Ishikawa (cell line): Measurements from ENCODE around the gene MUC5B.

Experiments used
- CEBPB ChIP-seq: IDR thresholded peaks from 2 replicates; pipeline ENCODE4 v1.6.1; 2012
- CREB1 ChIP-seq: IDR thresholded peaks from 2 replicates; pipeline ENCODE4 v1.6.1; 2012; ENCODE audit warnings: low read depth
- YY1 ChIP-seq: IDR thresholded peaks from 2 replicates; pipeline ENCODE4 v1.6.1; 2012; ENCODE audit warnings: low read depth
- ZBTB7A ChIP-seq: IDR thresholded peaks from 2 replicates; pipeline ENCODE4 v1.6.1; 2012; ENCODE audit warnings: low read depth

GRCh38 chr11:1208144-1208393 is 14.8 kb upstream of the MUC5B start:
- TF ChIP-seq CREB1, result no peak
- TF ChIP-seq YY1, result no peak
- no peak for TF ChIP-seq CEBPB
- no peak for TF ChIP-seq ZBTB7A
